Measurements from ENCODE around the gene IL17A.
"Not testable (repeated sequence)": the region's sequence is repeated elsewhere in the genome, so short reads cannot be mapped to it uniquely, and the experiment has no call there.

Gene IL17A

DNA sequence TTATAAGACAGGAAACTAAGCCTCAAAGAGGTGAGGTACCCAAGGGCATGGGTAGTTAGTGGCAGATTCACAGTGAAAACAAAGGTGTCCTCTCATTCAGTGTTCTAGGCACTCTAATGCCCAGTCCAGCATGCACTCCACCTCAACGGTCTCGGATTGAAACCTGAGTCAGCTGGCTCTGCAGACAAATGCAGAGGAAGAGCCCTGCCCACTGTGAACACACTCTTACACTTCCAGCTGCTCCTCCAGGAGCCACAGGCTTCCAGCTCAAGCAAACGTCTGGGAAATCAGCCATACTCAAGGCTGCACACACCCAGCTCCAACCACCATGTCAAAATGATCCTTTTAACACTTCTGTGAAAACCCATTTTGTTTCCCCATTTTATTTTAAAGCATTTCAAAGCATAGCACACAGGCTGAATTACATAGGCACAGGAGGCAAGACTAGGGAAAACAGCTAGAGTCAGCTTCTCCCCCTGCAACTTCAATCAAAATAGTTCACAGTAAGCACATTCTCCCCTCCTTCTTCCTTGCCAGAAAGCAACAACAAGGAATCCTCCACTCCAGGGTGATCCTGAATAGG is 3.0 kb upstream of the IL17A start:
- TF ChIP-seq, protein P1, sequence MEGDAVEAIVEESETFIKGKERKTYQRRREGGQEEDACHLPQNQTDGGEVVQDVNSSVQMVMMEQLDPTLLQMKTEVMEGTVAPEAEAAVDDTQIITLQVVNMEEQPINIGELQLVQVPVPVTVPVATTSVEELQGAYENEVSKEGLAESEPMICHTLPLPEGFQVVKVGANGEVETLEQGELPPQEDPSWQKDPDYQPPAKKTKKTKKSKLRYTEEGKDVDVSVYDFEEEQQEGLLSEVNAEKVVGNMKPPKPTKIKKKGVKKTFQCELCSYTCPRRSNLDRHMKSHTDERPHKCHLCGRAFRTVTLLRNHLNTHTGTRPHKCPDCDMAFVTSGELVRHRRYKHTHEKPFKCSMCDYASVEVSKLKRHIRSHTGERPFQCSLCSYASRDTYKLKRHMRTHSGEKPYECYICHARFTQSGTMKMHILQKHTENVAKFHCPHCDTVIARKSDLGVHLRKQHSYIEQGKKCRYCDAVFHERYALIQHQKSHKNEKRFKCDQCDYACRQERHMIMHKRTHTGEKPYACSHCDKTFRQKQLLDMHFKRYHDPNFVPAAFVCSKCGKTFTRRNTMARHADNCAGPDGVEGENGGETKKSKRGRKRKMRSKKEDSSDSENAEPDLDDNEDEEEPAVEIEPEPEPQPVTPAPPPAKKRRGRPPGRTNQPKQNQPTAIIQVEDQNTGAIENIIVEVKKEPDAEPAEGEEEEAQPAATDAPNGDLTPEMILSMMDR (conservative IDR thresholded peaks at IDR 0.05; ENCODE audit: low read depth, low read length) = no peak
- H3K4me3 ChIP-seq (ENCODE audit: low read length) = no peak overlapping the region
- DNase-seq (ENCODE audit: low read depth) = no peak

GRCh38 chr6:52186480-52186879 is 305 bp downstream of the IL17A start:
- DNase-seq (ENCODE audit: low read depth) = no peak
- no peak overlapping the region for H3K4me3 ChIP-seq (ENCODE audit: low read length)
- TF ChIP-seq, protein P1 (conservative IDR thresholded peaks at IDR 0.05; ENCODE audit: low read depth, low read length) = no peak

DNA sequence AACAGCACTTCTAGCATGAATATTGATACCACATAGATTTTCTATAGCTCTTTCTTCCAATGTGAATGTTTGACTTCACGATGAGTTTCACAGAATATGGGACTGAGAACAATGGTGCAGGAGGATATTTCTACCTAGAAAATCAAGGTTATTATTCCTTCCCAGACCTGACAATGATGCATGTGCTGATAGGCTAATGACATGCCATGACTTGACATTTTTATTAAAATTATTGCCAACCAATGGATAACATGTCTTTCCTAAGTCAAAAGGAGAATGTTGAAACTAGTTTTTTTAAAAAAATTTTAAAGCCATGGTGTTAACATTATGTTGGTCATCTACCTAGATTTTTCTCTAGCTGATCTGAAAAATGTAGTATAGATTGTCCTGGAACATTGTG is 923 bp downstream of the IL17A start:
- TF ChIP-seq, protein P1 (conservative IDR thresholded peaks at IDR 0.05; ENCODE audit: low read depth, low read length) = no peak
- no peak overlapping the region for H3K4me3 ChIP-seq (ENCODE audit: low read length)
- DNase-seq (ENCODE audit: low read depth) = no peak

DNA sequence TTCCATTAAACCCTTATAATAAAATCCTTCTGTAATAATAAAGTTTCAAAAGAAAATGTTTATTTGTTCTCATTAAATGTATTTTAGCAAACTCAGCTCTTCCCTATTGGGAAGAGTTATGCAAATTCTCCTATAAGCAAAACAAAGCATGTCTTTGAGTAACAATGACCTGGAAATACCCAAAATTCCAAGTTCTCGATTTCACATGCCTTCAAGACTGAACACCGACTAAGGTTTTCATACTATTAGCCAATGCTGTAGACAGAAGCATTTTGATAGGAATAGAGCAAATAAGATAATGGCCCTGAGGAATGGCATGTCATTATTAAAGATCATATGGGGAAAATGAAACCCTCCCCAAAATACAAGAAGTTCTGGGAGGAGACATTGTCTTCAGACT is 3.8 kb downstream of the IL17A start:
- H3K4me3 ChIP-seq (ENCODE audit: low read length) = no peak overlapping the region
- DNase-seq (ENCODE audit: low read depth) = no peak
- TF ChIP-seq, protein P1 (conservative IDR thresholded peaks at IDR 0.05; ENCODE audit: low read depth, low read length) = no peak

DNA sequence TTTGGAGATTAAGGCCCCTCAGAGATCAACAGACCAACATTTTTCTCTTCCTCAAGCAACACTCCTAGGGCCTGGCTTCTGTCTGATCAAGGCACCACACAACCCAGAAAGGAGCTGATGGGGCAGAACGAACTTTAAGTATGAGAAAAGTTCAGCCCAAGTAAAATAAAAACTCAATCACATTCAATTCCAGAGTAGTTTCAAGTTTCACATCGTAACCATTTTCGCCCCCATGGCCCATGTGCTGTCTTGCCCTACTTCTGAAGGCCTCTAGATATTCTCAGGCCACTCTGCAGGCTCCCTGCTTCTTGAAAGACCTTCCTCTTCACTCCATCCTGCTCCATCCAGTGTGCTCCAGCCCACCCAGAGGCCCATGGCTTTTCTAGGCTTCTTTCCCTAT is 4.2 kb downstream of the IL17A start:
- no peak for DNase-seq (ENCODE audit: low read depth)
- no peak overlapping the region for H3K4me3 ChIP-seq (ENCODE audit: low read length)
- TF ChIP-seq, protein P1 (conservative IDR thresholded peaks at IDR 0.05; ENCODE audit: low read depth, low read length) = no peak

DNA sequence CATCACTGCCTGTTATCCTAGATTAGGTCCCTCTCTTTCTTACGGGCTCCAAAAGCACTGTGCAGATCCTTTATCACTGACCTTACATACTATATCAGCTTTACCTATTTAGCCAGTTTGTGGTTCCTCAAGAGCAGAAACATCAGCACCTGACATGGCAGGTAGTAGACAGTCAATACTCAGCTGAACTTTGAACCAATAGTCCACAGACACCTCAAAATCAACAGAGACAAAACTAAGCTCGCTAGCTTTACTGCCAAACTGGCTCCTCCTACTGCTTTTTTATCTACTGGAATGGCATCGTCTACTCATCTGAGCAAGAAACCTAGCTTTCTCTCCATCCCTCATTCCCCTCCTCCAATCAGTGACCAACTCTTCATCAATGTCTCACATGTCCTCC is 5.6 kb downstream of the IL17A start:
- H3K4me3 ChIP-seq (ENCODE audit: low read length) = no peak overlapping the region
- DNase-seq (ENCODE audit: low read depth) = no peak
- TF ChIP-seq, protein P1 (conservative IDR thresholded peaks at IDR 0.05; ENCODE audit: low read depth, low read length) = no peak

GRCh38 chr6:52195886-52196285 is 9.7 kb downstream of the IL17A start:
- TF ChIP-seq, protein P1 (conservative IDR thresholded peaks at IDR 0.05; ENCODE audit: low read depth, low read length) = no peak
- no peak for DNase-seq (ENCODE audit: low read depth)
- no peak overlapping the region for H3K4me3 ChIP-seq (ENCODE audit: low read length)

DNA sequence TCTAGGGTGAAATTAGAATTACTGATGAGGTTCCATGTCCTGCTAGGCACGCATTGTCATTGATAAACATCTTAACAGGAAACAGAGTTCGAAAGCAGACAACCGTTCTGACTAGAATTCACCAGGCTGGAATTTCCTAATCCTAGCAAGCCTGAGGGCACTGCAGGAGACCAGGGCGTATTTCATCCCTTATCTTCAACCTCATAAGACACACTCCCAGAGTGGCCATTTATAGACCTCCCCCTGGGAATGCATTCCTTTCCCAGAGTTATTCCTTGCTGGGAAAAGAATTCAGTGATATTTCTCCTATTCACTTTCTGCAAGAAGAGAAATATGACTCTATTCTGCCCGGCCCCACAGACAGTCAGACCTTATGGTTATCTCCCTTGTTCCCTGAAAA is 13.9 kb downstream of the IL17A start:
- not testable (repeated sequence) for DNase-seq (ENCODE audit: low read depth); H3K4me3 ChIP-seq (ENCODE audit: low read length)

All from retinal pigment epithelial cell (primary cell).